LNCAP (cell line): ENCODE data around the gene GRIFIN.

ENCODE experiments used
- CTCF ChIP-seq: fragments of 450-650 bp; IDR thresholded peaks from 2 replicates; pipeline ENCODE4 v1.5.1; 2017; ENCODE audit warnings: mild to moderate bottlenecking

Gene GRIFIN

GRCh38 chr7:2450198-2451107 is 25.7 kb downstream of the GRIFIN start:
- TF ChIP-seq CTCF = no peak

DNA sequence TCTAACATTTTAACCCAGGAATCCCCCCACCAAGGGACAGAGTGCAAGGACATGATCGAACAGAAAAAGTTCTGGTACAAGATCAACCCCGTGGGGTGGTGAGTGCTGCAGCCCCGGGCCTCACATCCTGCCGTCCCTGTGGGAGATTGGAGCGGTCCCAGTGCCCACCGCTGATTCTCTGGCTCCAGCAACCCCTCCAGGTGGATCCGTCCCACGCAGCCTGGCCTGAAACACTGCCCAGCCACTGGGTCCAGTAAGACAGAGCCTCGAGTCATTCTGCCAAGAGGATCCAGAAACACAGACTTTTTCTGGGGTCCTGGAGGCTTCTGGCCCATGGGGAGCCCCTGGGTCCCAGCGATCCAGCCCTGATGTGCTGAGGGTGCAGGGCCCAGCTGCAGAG is 29.5 kb downstream of the GRIFIN start:
- no peak for TF ChIP-seq CTCF

DNA sequence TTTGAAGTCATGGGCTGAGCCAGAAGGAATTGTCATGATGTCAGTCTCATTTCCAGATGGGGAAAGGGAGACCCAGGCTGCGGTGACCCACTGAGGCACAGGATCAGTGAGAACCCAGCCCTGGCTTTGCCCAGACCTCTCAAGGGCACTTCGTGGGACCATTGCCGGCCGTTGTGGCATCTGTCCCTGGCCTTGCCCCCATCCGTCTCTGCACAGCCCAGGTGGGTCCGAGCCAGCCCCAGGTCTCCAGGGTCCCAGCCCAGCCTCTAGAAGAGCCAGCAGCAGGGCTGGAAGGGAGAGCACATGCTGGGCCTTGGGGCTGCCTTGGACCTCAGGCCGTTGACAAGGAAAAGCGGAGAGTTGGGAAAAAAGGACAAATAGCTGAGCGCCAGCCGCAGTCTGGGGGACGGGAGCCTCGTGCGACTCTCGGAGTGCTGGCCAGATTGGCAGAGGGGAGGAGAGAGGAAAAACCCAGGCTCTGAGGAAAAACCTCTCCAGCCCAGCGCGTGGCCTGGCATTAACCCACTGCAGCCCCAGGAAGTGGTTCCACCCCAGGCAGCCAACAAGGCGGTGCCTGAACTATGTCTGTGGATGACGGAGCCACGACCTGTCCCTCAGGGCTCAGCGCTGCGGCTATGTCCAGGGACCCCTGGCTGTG is 30.2 kb downstream of the GRIFIN start:
- TF ChIP-seq CTCF = no peak

DNA sequence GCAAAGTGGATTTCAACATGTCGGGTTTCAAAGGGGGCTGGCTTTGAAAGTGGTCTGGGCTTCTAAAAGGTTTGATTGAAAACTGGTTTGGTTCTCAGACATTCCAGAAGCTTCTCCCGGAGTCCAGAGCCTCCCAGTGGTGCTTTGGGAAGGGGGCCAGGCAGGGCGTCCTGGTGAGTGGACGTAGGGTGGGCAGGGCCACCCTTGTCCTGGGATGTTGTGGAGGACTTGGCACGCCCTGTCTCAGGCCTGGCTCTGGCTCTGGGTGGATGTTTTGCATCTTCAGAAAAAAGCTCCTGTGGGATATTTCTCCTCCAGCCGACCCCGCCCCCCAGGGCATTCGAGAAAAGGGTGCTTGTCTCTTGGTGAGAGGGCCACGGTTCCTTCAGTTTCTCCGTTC is 31.2 kb downstream of the GRIFIN start:
- TF ChIP-seq CTCF = no peak

DNA sequence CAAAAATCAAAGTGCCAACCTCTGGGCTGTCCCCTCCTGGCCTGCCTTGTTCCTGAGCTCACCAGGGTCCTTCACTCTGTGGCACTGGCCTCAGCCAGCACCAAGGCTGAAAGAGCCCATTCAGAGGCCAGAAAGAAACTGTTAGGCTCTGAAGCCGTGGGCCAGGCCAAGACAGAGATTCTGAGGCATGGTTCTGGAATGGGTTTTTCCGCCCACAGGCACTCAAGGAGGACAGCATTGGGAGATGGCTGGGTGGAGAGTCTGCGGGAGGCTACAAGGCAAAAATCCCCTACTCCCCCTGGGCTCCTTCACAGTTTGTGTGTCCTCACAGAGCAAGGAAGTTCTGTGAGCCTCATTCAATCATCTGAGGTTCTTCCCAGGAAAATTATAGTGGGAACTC is 31.7 kb downstream of the GRIFIN start:
- no peak for TF ChIP-seq CTCF

- TF ChIP-seq CTCF = no peak
These were observed 32.7 kb downstream of the GRIFIN start for GRCh38 chr7:2443491-2443890.

DNA sequence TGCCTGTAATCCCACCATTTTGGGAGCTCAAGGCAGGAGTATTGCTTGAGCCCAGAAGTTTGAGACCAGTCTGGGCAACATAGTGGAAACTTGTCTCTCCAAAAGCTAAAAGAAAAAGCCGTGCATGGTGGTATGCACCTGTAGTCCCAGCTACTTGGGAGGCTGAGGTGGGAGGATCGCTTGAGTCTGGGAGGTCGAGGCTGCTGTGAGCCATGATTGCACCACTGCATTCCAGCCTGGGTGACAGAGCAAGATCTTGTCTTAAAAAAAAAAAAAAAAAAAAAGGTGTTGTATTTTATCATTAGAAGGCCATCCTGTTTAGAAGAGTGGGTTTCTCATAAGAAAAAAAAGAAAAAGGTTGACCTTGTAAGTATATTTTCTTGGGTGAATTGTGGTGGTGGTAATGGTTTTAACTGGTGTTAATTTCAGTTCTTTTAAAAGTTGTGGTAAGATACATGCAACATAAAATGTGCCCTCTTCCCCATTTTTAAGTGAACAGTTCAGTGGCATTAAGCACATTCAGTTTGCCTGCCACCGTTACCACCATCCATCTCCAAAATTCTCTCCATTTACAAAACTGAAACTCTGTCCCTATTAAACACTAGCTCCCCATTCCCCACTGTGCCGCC is 34.7 kb downstream of the GRIFIN start:
- TF ChIP-seq CTCF = no peak
